GM23338 (cell line): Measurements from ENCODE around the gene WNT11. TPM values are rescaled to one million over a fixed set of nuclear protein-coding genes. Genes with fewer than 3 reads are reported as not detected.

ENCODE experiments used
- ATAC-seq: fragments of 200-7000 bp; cut with Tn5 transposase; 3 replicates; pipeline ENCODE4 v1.9.1; 2020
- DNase-seq: peaks from one replicate; pipeline ENCODE4 v3.0.0-alpha.2; 2015; ENCODE audit warnings: low spot score
- H2AFZ ChIP-seq: fragments of 200-600 bp; sonication (generic); 2 replicates; pipeline ENCODE4 v1.8.0; 2016; ENCODE audit warnings: antibody characterized with exemption, mild to moderate bottlenecking, moderate library complexity
- H3F3A ChIP-seq: fragments of 200-600 bp; sonication (generic); replicated peaks from 2 replicates; pipeline ENCODE4 v1.8.0; 2017; ENCODE audit warnings: antibody characterized with exemption, mixed run types, low read depth
- H3K27ac ChIP-seq: fragments of 200-600 bp; sonication (generic); 2 replicates; pipeline ENCODE4 v1.6.1; 2016; ENCODE audit warnings: low read depth
- H3K27me3 ChIP-seq: fragments of 200-600 bp; sonication (generic); 2 replicates; pipeline ENCODE4 v1.8.0; 2016; ENCODE audit warnings: mild to moderate bottlenecking, mixed run types, moderate library complexity; ENCODE audit not compliant: insufficient read depth
- H3K36me3 ChIP-seq: fragments of 200-600 bp; sonication (generic); 2 replicates; pipeline ENCODE4 v1.8.0; 2016; ENCODE audit warnings: mild to moderate bottlenecking; ENCODE audit not compliant: insufficient read depth
- H3K4me1 ChIP-seq: fragments of 200-600 bp; sonication (generic); 2 replicates; pipeline ENCODE4 v1.8.0; 2016; ENCODE audit warnings: mild to moderate bottlenecking, moderate library complexity; ENCODE audit not compliant: insufficient read depth
- H3K4me2 ChIP-seq: fragments of 200-600 bp; sonication (generic); 2 replicates; pipeline ENCODE4 v1.7.1; 2017; ENCODE audit warnings: mixed run types
- H3K4me3 ChIP-seq: fragments of 200-600 bp; sonication (generic); 2 replicates; pipeline ENCODE4 v1.6.1; 2016; ENCODE audit warnings: mixed run types
- H3K79me2 ChIP-seq: fragments of 200-600 bp; sonication (generic); replicated peaks from 2 replicates; pipeline ENCODE4 v1.8.0; 2017; ENCODE audit warnings: mild to moderate bottlenecking; ENCODE audit not compliant: insufficient read depth
- H3K9me2 ChIP-seq: fragments of 200-600 bp; sonication (generic); 2 replicates; pipeline ENCODE4 v1.8.0; 2017; ENCODE audit not compliant: insufficient read depth
- H4K20me1 ChIP-seq: fragments of 200-600 bp; sonication (generic); replicated peaks from 2 replicates; pipeline ENCODE4 v1.8.0; 2017; ENCODE audit warnings: mild to moderate bottlenecking; ENCODE audit not compliant: insufficient read depth
- H3K27ac Mint-ChIP-seq: 2 replicates; pipeline ENCODE4 v1.8.0; 2020; ENCODE audit warnings: inconsistent platforms, mild to moderate bottlenecking, moderate library complexity, mixed read lengths
- H3K27me3 Mint-ChIP-seq: 3 replicates; pipeline ENCODE4 v1.8.0; 2022; ENCODE audit warnings: low read depth, mild to moderate bottlenecking, moderate library complexity, mixed read lengths, inconsistent platforms; ENCODE audit not compliant: insufficient read depth, poor library complexity
- H3K36me3 Mint-ChIP-seq: 3 replicates; pipeline ENCODE4 v1.8.0; 2021; ENCODE audit warnings: low read depth, mild to moderate bottlenecking, inconsistent platforms, moderate library complexity, mixed read lengths
- H3K4me1 Mint-ChIP-seq: 3 replicates; pipeline ENCODE4 v1.8.0; 2020; ENCODE audit warnings: mild to moderate bottlenecking, inconsistent platforms, mixed read lengths
- H3K4me3 Mint-ChIP-seq: 3 replicates; pipeline ENCODE4 v1.8.0; 2021; ENCODE audit warnings: moderate library complexity, mild to moderate bottlenecking, inconsistent platforms, mixed read lengths
- H3K9me3 Mint-ChIP-seq: 3 replicates; pipeline ENCODE4 v1.8.0; 2020; ENCODE audit warnings: moderate library complexity, mild to moderate bottlenecking, inconsistent platforms, mixed read lengths
- CREB1 ChIP-seq: fragments of 250-450 bp; sonication (Bioruptor Pico); IDR thresholded peaks from 2 replicates; pipeline ENCODE4 v1.5.0; 2020; ENCODE audit warnings: low read depth, mild to moderate bottlenecking, moderate library complexity
- EZH2 ChIP-seq: fragments of 200-600 bp; sonication (generic); IDR thresholded peaks from one replicate; pipeline ENCODE4 v1.8.0; 2017; ENCODE audit warnings: antibody characterized with exemption, mild to moderate bottlenecking, low read depth; ENCODE audit not compliant: unreplicated experiment
- EZH2phosphoT487 ChIP-seq: fragments of 200-600 bp; sonication (generic); IDR thresholded peaks from one replicate; pipeline ENCODE4 v1.8.1; 2018; ENCODE audit warnings: antibody characterized with exemption; ENCODE audit not compliant: unreplicated experiment
- ZNF114 ChIP-seq: fragments of 250-450 bp; sonication (Bioruptor Pico); IDR thresholded peaks from 2 replicates; pipeline ENCODE4 v1.5.0; 2020; ENCODE audit warnings: mild to moderate bottlenecking, moderate library complexity
- polyA plus RNA-seq: library from polyadenylated mRNA; unstranded; fragments of >200 nt; fragmentation: Nextera tagmentation; extraction: Ambion mirVana; gene quantifications from 2 replicates; pipeline ENCODE4 v1.2.1, GENCODE V29; 2016
- total RNA-seq: library from RNA; depleted of rRNA; stranded (reverse); fragments of >200 nt; shearing (Covaris generic); gene quantifications from 2 replicates; pipeline ENCODE4 v1.2.3, GENCODE V29; 2014
- TF ChIP-seq, protein P1 (sequence below): IDR thresholded peaks from 2 replicates; pipeline ENCODE4 v1.6.1; 2016; ENCODE audit warnings: antibody characterized with exemption
- TF ChIP-seq, protein P2 (sequence below): IDR thresholded peaks from one replicate; pipeline ENCODE4 v1.6.1; 2018; ENCODE audit warnings: antibody characterized with exemption; ENCODE audit not compliant: unreplicated experiment
- TF ChIP-seq, protein P3 (sequence below): fragments of 250-450 bp; sonication (Bioruptor Pico); IDR thresholded peaks from 2 replicates; pipeline ENCODE4 v1.5.0; 2020; ENCODE audit warnings: mild to moderate bottlenecking, moderate library complexity

Gene WNT11
- total and polyA plus RNA-seq, 2 experiments from 2014 or later: 0.44 to 0.56 TPM

DNA sequence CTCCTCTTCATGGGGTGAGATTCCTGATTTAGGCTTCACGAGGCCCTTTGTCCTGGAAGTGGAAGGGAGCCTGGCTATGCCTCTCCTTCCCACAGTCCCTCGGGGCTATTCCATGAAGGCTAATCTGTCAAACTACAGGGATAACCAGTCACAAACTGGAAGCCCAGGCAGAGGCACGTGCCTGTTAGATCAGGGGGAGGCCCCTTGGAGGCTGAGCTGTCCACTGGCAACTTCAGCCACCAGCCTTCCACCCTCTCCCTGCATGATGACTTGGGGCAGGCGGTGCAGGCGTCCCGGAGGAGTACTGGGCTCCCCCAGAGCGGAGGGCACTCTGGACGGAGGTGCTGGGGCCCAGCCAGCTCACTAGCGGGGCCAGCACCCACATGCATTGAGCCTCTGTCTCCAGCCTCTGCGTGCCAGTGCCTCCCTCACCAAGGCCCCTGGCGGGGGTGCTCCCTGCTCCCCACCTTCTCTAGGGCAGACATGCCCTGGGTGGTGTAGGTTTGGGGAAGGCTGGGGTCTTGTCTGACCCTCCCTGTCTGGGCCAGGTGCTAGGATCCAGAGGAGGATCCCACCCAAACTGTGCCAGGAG lies 42.9 kb downstream of the WNT11 start:
- no peaks in the 10 kb centered on the region for H4K20me1 ChIP-seq
- no peak overlapping the region for H3K4me3 ChIP-seq
- H2AFZ ChIP-seq: no peak overlapping the region
- no peaks in the 10 kb centered on the region for H3K36me3 ChIP-seq
- TF ChIP-seq ZNF114 (no peak), EZH2phosphoT487 (no peak), CREB1 (CRISPR knock-in tag) (no peak)
- TF ChIP-seq, protein P1, sequence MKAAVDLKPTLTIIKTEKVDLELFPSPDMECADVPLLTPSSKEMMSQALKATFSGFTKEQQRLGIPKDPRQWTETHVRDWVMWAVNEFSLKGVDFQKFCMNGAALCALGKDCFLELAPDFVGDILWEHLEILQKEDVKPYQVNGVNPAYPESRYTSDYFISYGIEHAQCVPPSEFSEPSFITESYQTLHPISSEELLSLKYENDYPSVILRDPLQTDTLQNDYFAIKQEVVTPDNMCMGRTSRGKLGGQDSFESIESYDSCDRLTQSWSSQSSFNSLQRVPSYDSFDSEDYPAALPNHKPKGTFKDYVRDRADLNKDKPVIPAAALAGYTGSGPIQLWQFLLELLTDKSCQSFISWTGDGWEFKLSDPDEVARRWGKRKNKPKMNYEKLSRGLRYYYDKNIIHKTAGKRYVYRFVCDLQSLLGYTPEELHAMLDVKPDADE: no peak
- TF ChIP-seq, protein P2, sequence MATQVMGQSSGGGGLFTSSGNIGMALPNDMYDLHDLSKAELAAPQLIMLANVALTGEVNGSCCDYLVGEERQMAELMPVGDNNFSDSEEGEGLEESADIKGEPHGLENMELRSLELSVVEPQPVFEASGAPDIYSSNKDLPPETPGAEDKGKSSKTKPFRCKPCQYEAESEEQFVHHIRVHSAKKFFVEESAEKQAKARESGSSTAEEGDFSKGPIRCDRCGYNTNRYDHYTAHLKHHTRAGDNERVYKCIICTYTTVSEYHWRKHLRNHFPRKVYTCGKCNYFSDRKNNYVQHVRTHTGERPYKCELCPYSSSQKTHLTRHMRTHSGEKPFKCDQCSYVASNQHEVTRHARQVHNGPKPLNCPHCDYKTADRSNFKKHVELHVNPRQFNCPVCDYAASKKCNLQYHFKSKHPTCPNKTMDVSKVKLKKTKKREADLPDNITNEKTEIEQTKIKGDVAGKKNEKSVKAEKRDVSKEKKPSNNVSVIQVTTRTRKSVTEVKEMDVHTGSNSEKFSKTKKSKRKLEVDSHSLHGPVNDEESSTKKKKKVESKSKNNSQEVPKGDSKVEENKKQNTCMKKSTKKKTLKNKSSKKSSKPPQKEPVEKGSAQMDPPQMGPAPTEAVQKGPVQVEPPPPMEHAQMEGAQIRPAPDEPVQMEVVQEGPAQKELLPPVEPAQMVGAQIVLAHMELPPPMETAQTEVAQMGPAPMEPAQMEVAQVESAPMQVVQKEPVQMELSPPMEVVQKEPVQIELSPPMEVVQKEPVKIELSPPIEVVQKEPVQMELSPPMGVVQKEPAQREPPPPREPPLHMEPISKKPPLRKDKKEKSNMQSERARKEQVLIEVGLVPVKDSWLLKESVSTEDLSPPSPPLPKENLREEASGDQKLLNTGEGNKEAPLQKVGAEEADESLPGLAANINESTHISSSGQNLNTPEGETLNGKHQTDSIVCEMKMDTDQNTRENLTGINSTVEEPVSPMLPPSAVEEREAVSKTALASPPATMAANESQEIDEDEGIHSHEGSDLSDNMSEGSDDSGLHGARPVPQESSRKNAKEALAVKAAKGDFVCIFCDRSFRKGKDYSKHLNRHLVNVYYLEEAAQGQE: no peak
- H3K36me3 Mint-ChIP-seq: no peaks in the 10 kb centered on the region
- H3K9me3 Mint-ChIP-seq: no peaks in the 10 kb centered on the region
- H3F3A ChIP-seq: no peaks in the 10 kb centered on the region
- peaks cover 26% of the 10 kb centered on the region for H3K27me3 Mint-ChIP-seq
- H3K4me1 ChIP-seq: no peaks in the 10 kb centered on the region
- H3K4me2 ChIP-seq: no peak overlapping the region
- H3K27ac ChIP-seq: no peak overlapping the region
- no peaks in the 10 kb centered on the region for H3K9me2 ChIP-seq
- H3K27ac Mint-ChIP-seq: no peak overlapping the region
- H3K79me2 ChIP-seq: no peaks in the 10 kb centered on the region
- peaks cover 5% of the 10 kb centered on the region; the same call in 1 of the 2 replicates for H3K27me3 ChIP-seq
- DNase-seq (no peak), ATAC-seq (no peak)
- H3K4me1 Mint-ChIP-seq: 0 out of 3 replicates have a peak, but pooled peaks cover 3% of the 10 kb centered on the region
- H3K4me3 Mint-ChIP-seq: no peak overlapping the region

DNA sequence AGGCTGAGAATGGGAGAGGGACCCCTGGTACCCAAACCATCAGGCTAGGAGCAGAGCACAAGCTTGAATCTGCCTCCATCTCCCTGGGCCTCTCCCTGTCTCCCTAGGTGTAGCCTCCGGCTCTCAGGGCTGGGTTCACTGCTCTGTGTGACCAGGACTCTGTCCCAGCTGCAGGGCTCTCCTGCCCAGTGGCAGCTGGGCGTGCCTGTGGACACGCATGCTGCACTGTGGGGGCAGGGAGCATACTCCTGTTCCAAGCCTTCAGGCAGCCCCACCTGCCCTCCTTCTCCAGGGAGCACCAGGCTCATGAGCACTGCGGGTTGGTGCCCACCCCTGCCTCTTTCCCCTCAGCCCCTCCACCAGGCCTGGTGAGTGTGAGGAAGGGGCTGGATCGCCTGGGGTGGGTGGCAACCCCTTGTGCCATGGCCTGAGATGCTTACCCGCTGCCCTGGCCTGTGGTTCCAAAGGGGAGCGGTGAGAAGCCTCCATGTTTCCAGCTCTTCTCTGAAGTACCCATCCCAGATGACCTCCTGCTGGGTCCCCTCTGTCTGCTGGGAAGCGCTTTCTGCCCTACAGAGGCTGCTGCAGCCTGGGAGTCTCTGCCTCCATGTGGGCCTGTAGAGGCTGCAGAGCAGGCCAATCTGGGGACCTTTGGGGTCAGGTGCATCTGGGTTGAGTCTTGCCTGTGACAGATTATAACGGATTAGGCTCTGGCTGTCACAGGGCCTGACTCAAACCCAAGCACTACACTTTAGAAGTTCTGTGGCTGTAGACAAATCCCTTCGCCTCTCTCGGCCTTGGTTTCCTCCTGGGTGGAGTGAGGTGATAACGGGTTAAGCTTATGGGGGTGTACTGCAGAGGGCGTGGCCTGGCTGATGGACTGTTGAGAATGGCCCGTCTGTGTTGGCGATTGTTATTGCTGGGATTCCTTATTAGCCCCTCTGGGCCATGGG lies 43.7 kb downstream of the WNT11 start:
- Histone ChIP-seq H3K79me2 (no peaks in the 10 kb centered on the region), H3K9me2 (no peaks in the 10 kb centered on the region), H3K27ac (no peak overlapping the region), H3K27me3 (peaks cover 5% of the 10 kb centered on the region; the same call in 1 of the 2 replicates), H3K4me2 (no peak overlapping the region), H3K4me3 (no peak overlapping the region), H3F3A (no peaks in the 10 kb centered on the region), H3K4me1 (no peaks in the 10 kb centered on the region), H3K36me3 (no peaks in the 10 kb centered on the region), H2AFZ (no peak overlapping the region), H4K20me1 (no peaks in the 10 kb centered on the region)
- H3K4me3 Mint-ChIP-seq: no peak overlapping the region
- ATAC-seq: no peak
- no peaks in the 10 kb centered on the region for H3K36me3 Mint-ChIP-seq
- H3K27me3 Mint-ChIP-seq: peaks cover 28% of the 10 kb centered on the region
- H3K4me1 Mint-ChIP-seq: 0 out of 3 replicates have a peak, but pooled peaks cover 3% of the 10 kb centered on the region
- H3K27ac Mint-ChIP-seq: no peak overlapping the region
- no peak for DNase-seq
- no peaks in the 10 kb centered on the region for H3K9me3 Mint-ChIP-seq
- no peak for TF ChIP-seq EZH2
- TF ChIP-seq, protein P3, sequence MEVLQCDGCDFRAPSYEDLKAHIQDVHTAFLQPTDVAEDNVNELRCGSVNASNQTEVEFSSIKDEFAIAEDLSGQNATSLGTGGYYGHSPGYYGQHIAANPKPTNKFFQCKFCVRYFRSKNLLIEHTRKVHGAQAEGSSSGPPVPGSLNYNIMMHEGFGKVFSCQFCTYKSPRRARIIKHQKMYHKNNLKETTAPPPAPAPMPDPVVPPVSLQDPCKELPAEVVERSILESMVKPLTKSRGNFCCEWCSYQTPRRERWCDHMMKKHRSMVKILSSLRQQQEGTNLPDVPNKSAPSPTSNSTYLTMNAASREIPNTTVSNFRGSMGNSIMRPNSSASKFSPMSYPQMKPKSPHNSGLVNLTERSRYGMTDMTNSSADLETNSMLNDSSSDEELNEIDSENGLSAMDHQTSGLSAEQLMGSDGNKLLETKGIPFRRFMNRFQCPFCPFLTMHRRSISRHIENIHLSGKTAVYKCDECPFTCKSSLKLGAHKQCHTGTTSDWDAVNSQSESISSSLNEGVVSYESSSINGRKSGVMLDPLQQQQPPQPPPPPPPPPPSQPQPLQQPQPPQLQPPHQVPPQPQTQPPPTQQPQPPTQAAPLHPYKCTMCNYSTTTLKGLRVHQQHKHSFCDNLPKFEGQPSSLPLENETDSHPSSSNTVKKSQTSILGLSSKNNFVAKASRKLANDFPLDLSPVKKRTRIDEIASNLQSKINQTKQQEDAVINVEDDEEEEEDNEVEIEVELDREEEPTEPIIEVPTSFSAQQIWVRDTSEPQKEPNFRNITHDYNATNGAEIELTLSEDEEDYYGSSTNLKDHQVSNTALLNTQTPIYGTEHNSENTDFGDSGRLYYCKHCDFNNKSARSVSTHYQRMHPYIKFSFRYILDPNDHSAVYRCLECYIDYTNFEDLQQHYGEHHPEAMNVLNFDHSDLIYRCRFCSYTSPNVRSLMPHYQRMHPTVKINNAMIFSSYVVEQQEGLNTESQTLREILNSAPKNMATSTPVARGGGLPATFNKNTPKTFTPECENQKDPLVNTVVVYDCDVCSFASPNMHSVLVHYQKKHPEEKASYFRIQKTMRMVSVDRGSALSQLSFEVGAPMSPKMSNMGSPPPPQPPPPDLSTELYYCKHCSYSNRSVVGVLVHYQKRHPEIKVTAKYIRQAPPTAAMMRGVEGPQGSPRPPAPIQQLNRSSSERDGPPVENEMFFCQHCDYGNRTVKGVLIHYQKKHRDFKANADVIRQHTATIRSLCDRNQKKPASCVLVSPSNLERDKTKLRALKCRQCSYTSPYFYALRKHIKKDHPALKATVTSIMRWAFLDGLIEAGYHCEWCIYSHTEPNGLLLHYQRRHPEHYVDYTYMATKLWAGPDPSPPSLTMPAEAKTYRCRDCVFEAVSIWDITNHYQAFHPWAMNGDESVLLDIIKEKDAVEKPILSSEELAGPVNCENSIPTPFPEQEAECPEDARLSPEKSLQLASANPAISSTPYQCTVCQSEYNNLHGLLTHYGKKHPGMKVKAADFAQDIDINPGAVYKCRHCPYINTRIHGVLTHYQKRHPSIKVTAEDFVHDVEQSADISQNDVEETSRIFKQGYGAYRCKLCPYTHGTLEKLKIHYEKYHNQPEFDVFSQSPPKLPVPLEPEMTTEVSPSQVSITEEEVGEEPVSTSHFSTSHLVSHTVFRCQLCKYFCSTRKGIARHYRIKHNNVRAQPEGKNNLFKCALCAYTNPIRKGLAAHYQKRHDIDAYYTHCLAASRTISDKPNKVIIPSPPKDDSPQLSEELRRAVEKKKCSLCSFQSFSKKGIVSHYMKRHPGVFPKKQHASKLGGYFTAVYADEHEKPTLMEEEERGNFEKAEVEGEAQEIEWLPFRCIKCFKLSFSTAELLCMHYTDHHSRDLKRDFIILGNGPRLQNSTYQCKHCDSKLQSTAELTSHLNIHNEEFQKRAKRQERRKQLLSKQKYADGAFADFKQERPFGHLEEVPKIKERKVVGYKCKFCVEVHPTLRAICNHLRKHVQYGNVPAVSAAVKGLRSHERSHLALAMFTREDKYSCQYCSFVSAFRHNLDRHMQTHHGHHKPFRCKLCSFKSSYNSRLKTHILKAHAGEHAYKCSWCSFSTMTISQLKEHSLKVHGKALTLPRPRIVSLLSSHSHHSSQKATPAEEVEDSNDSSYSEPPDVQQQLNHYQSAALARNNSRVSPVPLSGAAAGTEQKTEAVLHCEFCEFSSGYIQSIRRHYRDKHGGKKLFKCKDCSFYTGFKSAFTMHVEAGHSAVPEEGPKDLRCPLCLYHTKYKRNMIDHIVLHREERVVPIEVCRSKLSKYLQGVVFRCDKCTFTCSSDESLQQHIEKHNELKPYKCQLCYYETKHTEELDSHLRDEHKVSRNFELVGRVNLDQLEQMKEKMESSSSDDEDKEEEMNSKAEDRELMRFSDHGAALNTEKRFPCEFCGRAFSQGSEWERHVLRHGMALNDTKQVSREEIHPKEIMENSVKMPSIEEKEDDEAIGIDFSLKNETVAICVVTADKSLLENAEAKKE (CRISPR knock-in tag): no peak
- no peak for TF ChIP-seq ZNF114
